Measurements from ENCODE around the gene EXD3.

The EXD3 gene

DNA sequence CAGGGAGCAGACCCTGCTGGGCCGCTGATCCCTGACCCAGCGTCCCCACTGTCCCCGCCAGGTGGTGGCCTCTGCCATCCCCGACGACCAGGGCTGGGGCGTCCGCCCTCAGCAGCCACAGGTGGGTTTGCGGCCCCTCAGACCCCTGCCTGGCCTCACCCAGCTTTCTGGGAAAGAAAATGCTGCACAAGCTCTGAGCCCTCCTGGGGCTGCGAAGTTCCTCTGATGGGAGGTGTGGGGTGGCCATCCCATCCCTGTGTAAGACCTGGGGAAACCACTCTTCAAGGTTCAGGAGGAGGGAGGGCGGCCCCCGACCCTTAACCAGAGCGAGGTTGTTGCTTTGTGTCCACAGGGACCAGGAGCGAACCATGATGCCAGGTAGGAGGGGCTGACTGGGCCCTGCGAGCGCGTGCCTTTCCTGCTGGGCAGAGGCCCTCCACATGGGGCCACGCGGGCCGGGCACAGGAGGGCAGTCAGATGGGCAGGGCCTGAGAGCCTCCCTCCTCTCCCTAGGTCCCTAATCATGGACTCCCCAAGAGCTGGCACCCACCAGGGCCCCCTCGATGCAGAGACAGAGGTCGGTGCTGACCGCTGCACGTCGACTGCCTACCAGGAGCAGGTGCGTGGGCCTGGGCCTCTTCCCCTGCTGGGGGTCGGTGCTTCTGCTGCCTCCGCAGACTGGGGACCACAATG is 7.9 kb upstream of the EXD3 start:
- no peak for TF ChIP-seq CTCF (IDR thresholded peaks at IDR 0.05; ENCODE audit: low read depth, low read length)

DNA sequence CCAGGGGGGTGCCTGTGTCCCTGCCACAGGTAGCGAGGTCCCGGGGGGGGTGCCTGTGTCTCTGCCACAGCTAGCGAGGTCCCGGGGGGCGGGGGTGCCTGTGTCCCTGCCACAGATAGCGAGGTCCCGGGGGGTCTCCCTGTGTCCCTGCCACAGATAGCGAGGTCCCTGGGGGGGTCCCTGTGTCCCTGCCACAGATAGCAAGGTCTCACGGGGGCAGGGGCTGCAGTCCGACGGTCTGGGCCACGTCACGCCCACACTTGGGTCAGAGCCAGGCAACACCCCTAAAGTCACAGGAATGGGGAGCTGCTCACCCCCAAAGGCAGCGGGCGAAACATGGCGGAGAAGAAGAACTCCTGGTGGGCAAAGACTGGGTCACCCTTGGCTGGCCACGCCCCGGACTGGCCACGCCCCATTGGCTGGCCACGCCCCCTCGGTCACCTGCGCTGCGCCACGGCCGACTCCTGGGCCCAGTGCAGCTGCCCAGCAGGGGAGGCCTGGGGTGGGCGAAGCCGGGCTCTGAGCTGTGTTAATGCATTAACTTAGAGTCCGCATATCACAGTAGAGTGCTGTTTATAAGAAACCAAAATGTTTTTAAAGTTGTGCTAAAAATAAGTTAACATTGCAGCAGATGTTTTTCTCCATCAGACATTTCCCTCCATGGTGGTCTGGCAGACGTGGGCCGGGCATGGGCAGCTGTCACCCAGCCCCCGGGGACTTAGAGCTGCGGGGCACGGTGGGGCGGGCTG is 7.2 kb upstream of the EXD3 start:
- H3K4me3 ChIP-seq (ENCODE audit: low read depth, low read length): no peak overlapping the region
- TF ChIP-seq CTCF (IDR thresholded peaks at IDR 0.05; ENCODE audit: low read depth, low read length): no peak

More for the DNA sequence above, 7.9 kb upstream of the EXD3 start:
- no peak overlapping the region for H3K4me3 ChIP-seq (ENCODE audit: low read depth, low read length)

GRCh38 chr9:137429546-137429890 is 6.6 kb upstream of the EXD3 start:
- no peak for TF ChIP-seq CTCF (IDR thresholded peaks at IDR 0.05; ENCODE audit: low read depth, low read length)
- H3K4me3 ChIP-seq (ENCODE audit: low read depth, low read length): no peak overlapping the region

DNA sequence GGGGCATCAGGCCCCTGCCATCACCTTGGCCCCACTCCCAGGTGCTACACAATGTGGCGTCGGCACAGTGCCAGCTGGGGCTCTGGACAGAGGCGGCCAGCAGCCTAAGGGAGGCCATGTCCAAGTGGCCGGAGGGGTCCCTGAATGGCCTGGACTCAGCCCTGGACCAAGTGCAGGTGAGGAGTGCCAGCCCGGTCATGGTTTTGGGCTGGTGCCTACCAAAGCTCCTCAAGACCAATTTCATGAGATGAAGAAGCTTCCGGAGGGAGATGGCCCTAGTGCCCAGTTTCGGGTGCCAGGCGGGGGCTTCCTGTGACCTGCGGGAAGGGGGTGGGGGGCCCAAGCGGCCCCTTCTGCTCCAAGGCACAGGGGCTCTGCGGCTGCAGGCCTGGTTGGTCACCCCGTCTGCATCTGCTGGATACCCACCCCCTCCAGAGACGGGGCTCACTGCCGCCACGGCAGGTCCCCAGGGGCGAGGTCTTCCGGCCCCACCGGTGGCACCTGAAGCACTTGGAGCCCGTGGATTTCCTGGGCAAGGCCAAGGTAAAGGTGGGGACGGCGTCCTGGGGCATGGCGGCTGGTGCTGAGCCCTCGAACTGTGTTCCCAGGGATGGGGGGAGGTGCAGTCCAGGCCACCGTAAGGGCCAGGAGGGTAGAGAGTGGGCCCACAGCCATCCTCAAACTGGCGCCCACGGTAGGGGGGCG is 6.0 kb upstream of the EXD3 start:
- no peak overlapping the region for H3K4me3 ChIP-seq (ENCODE audit: low read depth, low read length)
- no peak for TF ChIP-seq CTCF (IDR thresholded peaks at IDR 0.05; ENCODE audit: low read depth, low read length)

- TF ChIP-seq CTCF (IDR thresholded peaks at IDR 0.05; ENCODE audit: low read depth, low read length): no peak
- H3K4me3 ChIP-seq (ENCODE audit: low read depth, low read length): no peak overlapping the region
Observed at GRCh38 chr9:137428311-137428630, 5.3 kb upstream of the EXD3 start.

GRCh38 chr9:137427454-137428310 is 4.7 kb upstream of the EXD3 start:
- no peak overlapping the region for H3K4me3 ChIP-seq (ENCODE audit: low read depth, low read length)
- TF ChIP-seq CTCF (IDR thresholded peaks at IDR 0.05; ENCODE audit: low read depth, low read length): no peak

All from WI38 (cell line).